Ascending aorta (tissue), 2 donors: ENCODE measurements around the gene PLCB2. TPM values are rescaled to one million over a fixed set of nuclear protein-coding genes. Genes with fewer than 3 reads are reported as not detected.

Source experiments
- DNase-seq, 2 donors: peaks; one replicate each; pipeline ENCODE4 v3.0.0-alpha.2; 2019; ENCODE audit warnings: low spot score in 2 of 2
- H3K27ac ChIP-seq, 2 donors: fragments of 200-600 bp; sonication (generic); one replicate each; pipeline ENCODE4 v1.5.1; 2016 to 2017; ENCODE audit warnings: mild to moderate bottlenecking in 1 of 2
- H3K27me3 ChIP-seq: fragments of 200-600 bp; sonication (generic); one replicate; pipeline ENCODE4 v1.5.1; 2017
- H3K36me3 ChIP-seq, 2 donors: fragments of 200-600 bp; sonication (generic); one replicate each; pipeline ENCODE4 v1.5.1; 2016
- H3K4me1 ChIP-seq, 2 donors: fragments of 200-600 bp; sonication (generic); one replicate each; pipeline ENCODE4 v1.5.1; 2016 to 2017; ENCODE audit warnings: mild to moderate bottlenecking in 1 of 2
- H3K4me3 ChIP-seq, 2 donors: fragments of 200-600 bp; sonication (generic); one replicate each; pipeline ENCODE4 v1.5.1; 2016 to 2017; ENCODE audit warnings: mild to moderate bottlenecking in 1 of 2
- H3K9me3 ChIP-seq, 2 donors: fragments of 200-600 bp; sonication (generic); one replicate each; pipeline ENCODE4 v1.5.1; 2016
- intact Hi-C: fragments of 100-400 bp; cut with DNase I; formaldehyde crosslinking; loops from one replicate; pipeline ENCODE4 v1.15.1; 2023
- total RNA-seq: library from RNA; depleted of rRNA; stranded (reverse); fragments of >200 nt; gene quantifications from one replicate; pipeline ENCODE4 v1.1.0, GENCODE V29; 2016
- TF ChIP-seq, protein P1 (sequence below), 3 experiments: fragments of 200-600 bp in 2 of 3; fragments of 450-650 bp in 1 of 3; sonication (generic) in 2 of 3; IDR thresholded peaks; one replicate each; pipeline ENCODE4 v1.5.1; 2016 to 2019; ENCODE audit warnings: antibody characterized with exemption in 3 of 3, mild to moderate bottlenecking in 1 of 3, moderate library complexity in 1 of 3

PLCB2 gene
- total RNA-seq, 1 donor from 2014 or later, result 6.9 TPM

GRCh38 chr15:40310001-40310959 is 2.5 kb upstream of the PLCB2 start:
- intact Hi-C loops, result no loop called here
- Histone ChIP-seq H3K4me1 (no peaks in the 10 kb centered on the region), H3K4me3 (no peak overlapping the region), H3K9me3 (no peaks in the 10 kb centered on the region), H3K27me3 (no peaks in the 10 kb centered on the region), H3K36me3 (no peaks in the 10 kb centered on the region), H3K27ac (no peak overlapping the region)
- TF ChIP-seq, protein P1, sequence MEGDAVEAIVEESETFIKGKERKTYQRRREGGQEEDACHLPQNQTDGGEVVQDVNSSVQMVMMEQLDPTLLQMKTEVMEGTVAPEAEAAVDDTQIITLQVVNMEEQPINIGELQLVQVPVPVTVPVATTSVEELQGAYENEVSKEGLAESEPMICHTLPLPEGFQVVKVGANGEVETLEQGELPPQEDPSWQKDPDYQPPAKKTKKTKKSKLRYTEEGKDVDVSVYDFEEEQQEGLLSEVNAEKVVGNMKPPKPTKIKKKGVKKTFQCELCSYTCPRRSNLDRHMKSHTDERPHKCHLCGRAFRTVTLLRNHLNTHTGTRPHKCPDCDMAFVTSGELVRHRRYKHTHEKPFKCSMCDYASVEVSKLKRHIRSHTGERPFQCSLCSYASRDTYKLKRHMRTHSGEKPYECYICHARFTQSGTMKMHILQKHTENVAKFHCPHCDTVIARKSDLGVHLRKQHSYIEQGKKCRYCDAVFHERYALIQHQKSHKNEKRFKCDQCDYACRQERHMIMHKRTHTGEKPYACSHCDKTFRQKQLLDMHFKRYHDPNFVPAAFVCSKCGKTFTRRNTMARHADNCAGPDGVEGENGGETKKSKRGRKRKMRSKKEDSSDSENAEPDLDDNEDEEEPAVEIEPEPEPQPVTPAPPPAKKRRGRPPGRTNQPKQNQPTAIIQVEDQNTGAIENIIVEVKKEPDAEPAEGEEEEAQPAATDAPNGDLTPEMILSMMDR (IDR thresholded peaks at IDR 0.05), result peak in 2 of 3 experiments; percentile 24 to 44
- DNase-seq, result no peak

GRCh38 chr15:40309344-40309862 is 1.7 kb upstream of the PLCB2 start:
- H3K4me1 ChIP-seq, result no peaks in the 10 kb centered on the region
- H3K36me3 ChIP-seq, result no peaks in the 10 kb centered on the region
- no peak overlapping the region for H3K27ac ChIP-seq
- intact Hi-C loops, result no loop called here
- no peaks in the 10 kb centered on the region for H3K9me3 ChIP-seq
- H3K27me3 ChIP-seq, result no peaks in the 10 kb centered on the region
- no peak for DNase-seq
- TF ChIP-seq, protein P1 (IDR thresholded peaks at IDR 0.05), result no peak
- no peak overlapping the region for H3K4me3 ChIP-seq

DNA sequence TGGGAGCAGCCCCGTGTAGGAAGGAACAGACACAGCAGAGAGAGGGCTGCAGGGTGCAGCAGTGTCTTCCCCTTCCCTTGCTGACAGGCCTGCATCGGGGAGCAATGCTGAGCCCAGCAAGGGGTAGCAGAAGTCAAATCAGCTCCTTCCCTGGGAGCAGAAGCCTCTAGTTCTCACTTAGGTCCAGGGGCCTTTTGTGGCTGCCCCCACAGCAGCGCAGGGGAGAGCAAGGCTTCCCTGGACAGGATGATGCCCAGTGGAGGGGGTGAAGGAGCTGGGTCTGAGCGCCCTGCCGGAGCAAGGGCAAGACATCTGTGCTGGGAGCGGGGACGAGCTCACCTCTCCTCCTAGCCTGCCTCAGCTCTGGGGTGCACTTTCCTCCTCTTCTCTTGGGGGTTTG is 827 bp downstream of the PLCB2 start:
- H3K27me3 ChIP-seq, result no peaks in the 10 kb centered on the region
- no peak for DNase-seq
- TF ChIP-seq, protein P1 (IDR thresholded peaks at IDR 0.05), result no peak
- H3K4me3 ChIP-seq, result peak overlapping the region in 1 of 2 donors; percentile 48
- no peaks in the 10 kb centered on the region for H3K36me3 ChIP-seq
- intact Hi-C loops, result no loop called here
- no peaks in the 10 kb centered on the region for H3K4me1 ChIP-seq
- no peaks in the 10 kb centered on the region for H3K9me3 ChIP-seq
- H3K27ac ChIP-seq, result no peak overlapping the region

DNA sequence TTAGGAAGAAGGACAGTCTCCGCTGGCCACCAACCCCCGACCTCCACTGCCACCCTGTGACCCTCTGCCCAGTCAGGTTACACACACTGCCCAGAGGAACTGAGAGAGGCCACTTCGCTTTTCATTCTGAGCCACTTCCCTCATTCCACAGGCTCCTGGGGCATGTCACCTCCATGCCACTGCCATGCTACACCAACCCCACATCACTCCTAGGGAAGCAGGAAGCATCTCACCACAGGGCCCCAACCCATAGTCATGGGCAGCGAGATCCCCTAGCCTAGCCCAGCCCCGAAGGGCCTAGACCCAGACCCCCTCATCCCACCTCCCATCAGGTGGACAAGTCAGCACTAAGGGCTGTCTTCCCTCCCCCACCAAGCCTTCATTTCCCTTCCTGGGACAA is 1.4 kb downstream of the PLCB2 start:
- intact Hi-C loops, result no loop called here

DNA sequence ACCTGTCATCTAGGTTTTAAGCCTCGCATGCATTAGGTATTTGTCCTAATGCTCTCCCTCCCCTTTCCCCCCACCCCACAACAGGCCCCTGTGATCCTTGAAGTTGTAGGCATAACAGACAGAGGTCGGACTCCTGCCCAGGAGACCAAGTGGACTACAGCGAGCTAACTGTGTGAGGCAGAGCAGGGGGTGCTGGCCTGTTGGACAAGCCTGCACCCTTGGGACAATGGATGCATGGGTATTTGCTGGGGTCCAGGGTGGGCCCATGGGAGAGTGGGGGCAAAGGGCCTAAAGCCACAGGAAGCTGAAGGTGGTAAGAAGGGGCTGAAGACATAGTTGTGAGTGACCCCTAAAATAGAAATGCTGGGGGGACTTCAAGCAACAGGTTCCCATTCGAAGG is 2.5 kb downstream of the PLCB2 start:
- no peak for DNase-seq
- TF ChIP-seq, protein P1 (IDR thresholded peaks at IDR 0.05), result no peak
- intact Hi-C loops, result no loop called here

More for the DNA sequence above, 1.4 kb downstream of the PLCB2 start:
- Histone ChIP-seq H3K27me3 (no peaks in the 10 kb centered on the region), H3K4me1 (no peaks in the 10 kb centered on the region), H3K4me3 (peak overlapping the region in 1 of 2 donors; percentile 48), H3K36me3 (no peaks in the 10 kb centered on the region), H3K27ac (no peak overlapping the region), H3K9me3 (no peaks in the 10 kb centered on the region)
- DNase-seq, result no peak
- TF ChIP-seq, protein P1 (IDR thresholded peaks at IDR 0.05), result no peak

More for the DNA sequence above, 2.5 kb downstream of the PLCB2 start:
- Histone ChIP-seq H3K4me3 (no peak overlapping the region), H3K4me1 (no peaks in the 10 kb centered on the region), H3K36me3 (no peaks in the 10 kb centered on the region), H3K27ac (no peak overlapping the region), H3K27me3 (no peaks in the 10 kb centered on the region), H3K9me3 (no peaks in the 10 kb centered on the region)
